HG02981 (cell line): Measurements from ENCODE around the gene TSEN54.
"Not testable (repeated sequence)": the region's sequence is repeated elsewhere in the genome, so short reads cannot be mapped to it uniquely, and the experiment has no call there.

Source experiments
- ATAC-seq: cut with Tn5 transposase; IDR thresholded peaks from one replicate; pipeline ENCODE4 v1.9.1; 2021; ENCODE audit warnings: mild to moderate bottlenecking, moderate library complexity; ENCODE audit not compliant: unreplicated experiment

The TSEN54 gene

GRCh38 chr17:75517297-75517865 lies 1.1 kb downstream of the TSEN54 start:
- ATAC-seq, result no peak

GRCh38 chr17:75518201-75518600 lies 1.9 kb downstream of the TSEN54 start:
- ATAC-seq, result no peak

- ATAC-seq, result no peak
Observed at GRCh38 chr17:75518983-75519537, 2.7 kb downstream of the TSEN54 start.

GRCh38 chr17:75520413-75520812 lies 4.1 kb downstream of the TSEN54 start:
- ATAC-seq, result not testable (repeated sequence)

GRCh38 chr17:75521290-75521689 lies 5.0 kb downstream of the TSEN54 start:
- ATAC-seq, result no peak

GRCh38 chr17:75521951-75522727 lies 5.8 kb downstream of the TSEN54 start:
- ATAC-seq, result no peak

- no peak for ATAC-seq
Observed at GRCh38 chr17:75523647-75524046, 7.3 kb downstream of the TSEN54 start.

GRCh38 chr17:75524269-75524969 lies 8.1 kb downstream of the TSEN54 start:
- no peak for ATAC-seq

GRCh38 chr17:75524970-75525805 lies 8.9 kb downstream of the TSEN54 start, which contains the start of gene LLGL2:
Gene LLGL2, plus strand, starts transcription at chr17:75525697. Its CDS starts 17,730 bp downstream, at chr17:75543427.
- peak; percentile 80 for ATAC-seq

GRCh38 chr17:75525806-75526554 lies 9.7 kb downstream of the TSEN54 start:
- peak; percentile 7 for ATAC-seq

- ATAC-seq, result no peak
Observed at GRCh38 chr17:75526555-75527270, 10.4 kb downstream of the TSEN54 start.

GRCh38 chr17:75530837-75531720 lies 14.8 kb downstream of the TSEN54 start:
- ATAC-seq, result no peak

- no peak for ATAC-seq
Observed at GRCh38 chr17:75531721-75532072, 15.4 kb downstream of the TSEN54 start.

- ATAC-seq, result no peak
Observed at GRCh38 chr17:75535119-75535537, 18.8 kb downstream of the TSEN54 start.

GRCh38 chr17:75535871-75536270 lies 19.5 kb downstream of the TSEN54 start:
- no peak for ATAC-seq

GRCh38 chr17:75536366-75536765 lies 20.0 kb downstream of the TSEN54 start:
- no peak for ATAC-seq

- ATAC-seq, result no peak
Observed at GRCh38 chr17:75539967-75540729, 23.8 kb downstream of the TSEN54 start.
